ENCODE measurements around the gene PRXL2B.

DNA sequence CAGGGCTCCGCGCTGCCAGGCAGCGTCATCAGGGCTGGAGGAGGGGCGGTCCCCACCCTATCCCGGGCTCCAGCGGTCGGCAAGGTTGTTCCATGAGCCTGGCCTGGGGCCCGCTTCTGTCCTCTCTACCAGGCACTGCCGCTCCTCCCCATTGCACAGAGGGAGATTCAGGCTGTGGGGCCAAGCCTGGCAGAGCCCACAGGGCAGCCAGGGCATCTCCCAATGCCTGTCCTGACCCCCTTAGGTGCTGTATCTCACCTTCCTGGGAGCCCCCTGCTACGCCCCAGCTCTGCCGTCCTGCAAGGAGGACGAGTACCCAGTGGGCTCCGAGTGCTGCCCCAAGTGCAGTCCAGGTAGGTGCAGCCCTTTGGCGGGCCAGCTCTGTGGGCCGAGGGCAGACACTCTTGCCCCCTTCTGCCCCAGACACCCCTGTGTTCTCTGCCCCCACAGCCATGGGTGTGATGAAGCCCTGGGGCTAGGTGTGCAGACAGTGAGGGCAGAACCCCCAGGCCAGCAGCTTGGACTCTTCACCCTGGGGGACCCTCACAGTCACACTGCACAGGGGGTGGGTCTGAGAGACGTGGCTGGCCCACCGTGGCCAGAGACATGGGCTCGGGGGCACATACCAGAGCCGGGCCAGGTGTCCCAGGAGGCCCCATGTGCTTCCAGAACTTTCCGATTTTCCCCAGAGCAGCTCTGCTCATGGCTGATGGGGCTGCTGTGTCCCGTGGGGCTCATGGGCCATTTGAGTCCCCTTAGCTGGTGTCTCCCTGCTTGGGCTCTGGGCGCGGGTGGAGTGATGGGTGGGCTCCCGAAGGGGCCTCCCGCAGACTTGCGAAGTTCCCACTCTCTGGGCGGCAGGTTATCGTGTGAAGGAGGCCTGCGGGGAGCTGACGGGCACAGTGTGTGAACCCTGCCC is 28.8 kb upstream of the PRXL2B start:
- TF ChIP-seq POLR2A (IDR thresholded peaks at IDR 0.05; ENCODE audit: low read length), result no peak
- TF ChIP-seq GATA1 (IDR thresholded peaks at IDR 0.05; ENCODE audit: low read depth, low read length), result no peak
